GM12872 (cell line): ENCODE measurements around the gene AKR1B1.

Experiments
- CTCF ChIP-seq: IDR thresholded peaks from 3 replicates; pipeline ENCODE4 v1.5.1; 2011; ENCODE audit warnings: low read depth, mild to moderate bottlenecking, low read length, moderate library complexity; ENCODE audit not compliant: insufficient read depth

The AKR1B1 gene

GRCh38 chr7:134477954-134478353 lies 19.1 kb upstream of the AKR1B1 start:
- no peak for TF ChIP-seq CTCF

GRCh38 chr7:134476044-134476443 lies 17.1 kb upstream of the AKR1B1 start:
- no peak for TF ChIP-seq CTCF

- TF ChIP-seq CTCF, result no peak
These were observed 15.9 kb upstream of the AKR1B1 start for GRCh38 chr7:134474828-134475227.

GRCh38 chr7:134473861-134474291 lies 15.0 kb upstream of the AKR1B1 start:
- TF ChIP-seq CTCF, result no peak

- TF ChIP-seq CTCF, result no peak
These were observed 13.8 kb upstream of the AKR1B1 start for GRCh38 chr7:134472572-134473244.

GRCh38 chr7:134470864-134471263 lies 12.0 kb upstream of the AKR1B1 start:
- no peak for TF ChIP-seq CTCF

- no peak for TF ChIP-seq CTCF
These were observed 10.7 kb upstream of the AKR1B1 start for GRCh38 chr7:134469622-134470021.

GRCh38 chr7:134468475-134468874 lies 9.6 kb upstream of the AKR1B1 start:
- no peak for TF ChIP-seq CTCF
